HG03342 (cell line): Measurements from ENCODE around the gene MPHOSPH6.
"Not testable (repeated sequence)": the region's sequence is repeated elsewhere in the genome, so short reads cannot be mapped to it uniquely, and the experiment has no call there.

ENCODE experiments used
- ATAC-seq: cut with Tn5 transposase; IDR thresholded peaks from one replicate; pipeline ENCODE4 v1.9.1; 2021; ENCODE audit warnings: mild to moderate bottlenecking, moderate library complexity; ENCODE audit not compliant: unreplicated experiment

MPHOSPH6 gene, protein sequence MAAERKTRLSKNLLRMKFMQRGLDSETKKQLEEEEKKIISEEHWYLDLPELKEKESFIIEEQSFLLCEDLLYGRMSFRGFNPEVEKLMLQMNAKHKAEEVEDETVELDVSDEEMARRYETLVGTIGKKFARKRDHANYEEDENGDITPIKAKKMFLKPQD

DNA sequence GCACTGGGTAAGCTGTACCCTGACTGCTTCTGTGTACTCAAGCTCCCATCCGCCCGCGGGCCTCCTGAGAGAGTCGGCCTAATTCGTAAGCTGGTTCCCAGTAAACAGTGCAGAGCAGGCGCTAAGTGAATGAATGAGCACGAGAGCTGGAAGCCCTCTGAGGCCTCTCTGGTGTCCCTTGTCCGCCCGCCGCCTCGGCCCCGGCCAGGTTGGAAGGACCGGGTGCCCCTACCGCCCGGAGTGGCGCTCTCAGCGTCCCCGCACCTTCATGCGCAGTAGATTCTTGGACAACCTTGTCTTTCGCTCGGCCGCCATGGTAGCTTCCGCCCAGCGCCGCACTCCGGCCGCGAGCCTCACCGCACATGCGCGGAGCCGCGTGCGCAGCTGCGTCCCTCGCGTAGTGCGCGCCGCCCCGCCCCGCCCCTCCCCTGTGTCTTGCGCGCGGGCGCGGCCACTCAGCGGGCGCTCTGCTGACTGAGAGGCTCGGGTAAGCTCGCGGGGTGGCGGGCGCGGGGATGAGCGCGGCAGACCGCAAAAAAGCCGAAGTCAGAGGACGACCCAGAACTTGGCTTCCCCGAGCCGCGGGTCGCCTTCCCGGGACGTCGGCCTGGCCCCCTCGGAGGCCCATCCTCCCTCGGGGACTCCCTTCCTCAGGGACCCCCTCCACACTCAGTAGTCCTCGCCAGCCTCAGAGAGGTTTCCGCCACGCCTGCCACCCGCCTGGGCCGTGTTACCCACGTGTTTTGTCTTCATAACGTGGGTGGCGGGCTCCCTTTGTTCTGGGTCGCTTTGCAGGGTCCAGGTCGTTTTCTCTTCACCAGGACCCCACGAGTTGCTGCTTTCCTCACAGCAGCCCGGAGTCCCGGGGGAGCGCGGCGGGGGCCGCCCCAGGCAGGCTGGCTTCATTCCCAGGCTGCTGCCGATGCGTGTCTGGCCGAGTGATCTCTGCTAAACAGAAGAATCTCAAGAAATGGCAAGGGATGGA, at the start of gene MPHOSPH6:
Gene MPHOSPH6 (minus strand): TSS at position 364 of the 985 bp plus-strand sequence. CDS start 49 bp downstream, at position 315.
- ATAC-seq: peak; percentile 93

DNA sequence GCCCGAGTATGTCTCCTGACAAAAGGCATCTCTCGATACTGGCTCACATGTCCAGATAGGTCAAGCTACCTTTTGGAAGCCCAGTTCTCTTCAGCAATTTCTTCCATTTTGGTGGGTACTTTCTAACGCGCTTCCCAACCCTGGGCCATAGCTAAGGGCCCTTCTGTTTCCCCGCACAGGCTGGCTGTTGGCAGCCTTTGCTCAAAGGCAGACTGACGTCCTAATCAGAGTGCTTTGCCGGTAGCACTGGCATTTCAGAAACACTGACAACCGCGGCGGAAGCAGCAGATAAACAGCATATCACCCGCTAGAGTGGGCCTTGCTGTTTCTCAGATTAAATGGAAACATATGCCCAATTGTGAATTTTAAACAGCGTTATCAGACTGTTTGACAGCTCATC, 49.3 kb upstream of the MPHOSPH6 start:
- no peak for ATAC-seq

- not testable (repeated sequence) for ATAC-seq
Measured at GRCh38 chr16:82209314-82209713, 39.3 kb upstream of the MPHOSPH6 start.

GRCh38 chr16:82203198-82203597, 33.2 kb upstream of the MPHOSPH6 start:
- no peak for ATAC-seq

DNA sequence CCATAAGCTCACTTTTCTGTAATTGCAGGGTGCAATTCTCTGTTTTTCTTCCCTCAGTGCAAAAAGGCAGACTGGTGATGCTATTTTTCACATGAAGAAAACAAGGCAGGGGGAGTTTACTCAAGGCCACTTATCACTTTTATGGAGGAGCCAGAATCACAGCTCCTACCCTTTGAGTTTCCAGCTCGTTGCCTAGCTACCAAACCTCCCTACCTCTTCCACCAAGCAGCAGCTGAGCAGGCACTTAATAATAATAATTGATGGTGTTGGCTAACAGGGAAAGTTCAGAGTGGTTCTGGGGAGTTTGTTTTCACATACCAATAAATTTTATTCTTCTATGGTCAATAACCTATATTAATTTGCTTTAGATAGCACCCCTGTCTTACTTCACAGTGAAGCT, 31.9 kb upstream of the MPHOSPH6 start:
- no peak for ATAC-seq

GRCh38 chr16:82201351-82201750, 31.3 kb upstream of the MPHOSPH6 start:
- no peak for ATAC-seq

DNA sequence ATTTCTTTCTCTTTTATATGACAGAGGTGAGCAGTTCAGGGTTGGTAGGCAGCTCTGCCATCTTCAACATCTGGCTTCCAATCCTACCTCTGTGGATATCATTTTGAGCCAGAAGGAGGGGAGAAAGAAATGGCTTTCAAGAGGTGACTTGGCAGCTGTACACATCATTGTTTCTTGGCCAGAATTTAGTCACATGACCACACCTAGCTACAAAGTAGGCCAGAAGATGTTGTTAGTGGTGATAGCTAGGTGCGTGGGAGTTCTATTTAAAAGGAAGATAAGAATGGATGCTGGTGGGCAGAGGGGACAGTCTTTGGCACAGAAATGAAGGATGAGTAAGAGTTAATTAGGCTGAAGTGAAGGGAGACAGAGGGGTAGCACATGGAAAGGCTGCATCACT, 29.2 kb upstream of the MPHOSPH6 start:
- ATAC-seq: no peak

DNA sequence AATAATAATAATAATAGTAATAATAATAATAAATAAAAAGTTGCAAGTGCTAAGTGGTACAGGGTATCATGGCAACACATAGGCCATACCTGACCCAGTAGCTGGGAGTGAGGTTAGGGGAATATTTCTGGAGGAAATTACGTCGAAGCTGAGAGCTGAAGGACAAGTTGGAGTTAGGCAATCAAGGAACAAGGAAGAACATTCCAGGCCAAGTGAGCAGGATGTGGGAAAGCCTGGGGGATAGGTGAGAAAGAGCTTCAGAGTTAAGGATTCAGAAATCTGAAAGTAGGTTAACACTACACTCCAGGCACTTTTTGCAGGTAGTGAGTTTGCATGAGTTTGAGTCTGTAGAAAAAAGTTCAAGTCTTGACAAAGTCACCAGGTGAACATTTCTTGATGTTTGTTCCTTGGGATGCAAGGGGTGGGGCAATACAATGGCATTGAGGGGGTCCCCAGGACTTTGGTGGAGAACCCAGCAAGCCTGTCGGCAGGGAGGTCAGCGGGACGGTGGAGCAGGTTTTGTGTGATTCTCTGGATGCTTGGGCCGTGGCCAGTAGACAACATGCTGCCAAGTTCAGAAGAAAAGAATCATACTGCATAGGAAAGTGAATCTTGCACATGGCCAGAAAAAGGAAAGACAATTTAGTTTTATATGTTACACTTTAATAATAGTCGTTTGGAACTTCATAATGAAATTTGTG, 27.7 kb upstream of the MPHOSPH6 start:
- no peak for ATAC-seq

- ATAC-seq: no peak
Measured at GRCh38 chr16:82195917-82196494, 26.0 kb upstream of the MPHOSPH6 start.

- no peak for ATAC-seq
Measured at GRCh38 chr16:82194086-82194485, 24.1 kb upstream of the MPHOSPH6 start.

GRCh38 chr16:82192665-82193064, 22.6 kb upstream of the MPHOSPH6 start:
- ATAC-seq: no peak

- no peak for ATAC-seq
Measured at GRCh38 chr16:82190386-82190785, 20.4 kb upstream of the MPHOSPH6 start.

- ATAC-seq: no peak
Measured at GRCh38 chr16:82187829-82188228, 17.8 kb upstream of the MPHOSPH6 start.

GRCh38 chr16:82185012-82185411, 15.0 kb upstream of the MPHOSPH6 start:
- no peak for ATAC-seq

GRCh38 chr16:82184213-82184612, 14.2 kb upstream of the MPHOSPH6 start:
- ATAC-seq: no peak

DNA sequence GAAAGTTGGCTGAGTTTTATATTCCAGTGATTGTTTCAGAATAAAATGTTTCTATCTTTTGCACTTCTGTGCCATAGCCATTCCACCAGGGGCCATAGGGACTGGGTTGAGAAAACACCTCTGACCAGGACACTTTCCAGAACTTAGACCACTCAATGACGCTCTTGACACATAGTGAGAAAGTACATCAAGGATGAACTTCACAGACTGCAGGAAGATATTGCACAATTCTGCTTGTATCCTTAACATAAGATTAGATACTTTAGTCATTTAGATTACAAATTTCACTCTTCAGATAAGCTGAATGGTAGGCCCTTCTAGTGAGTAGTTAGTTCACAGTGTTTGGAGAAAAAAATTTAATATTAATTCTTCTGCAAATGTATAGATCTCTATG, 13.0 kb upstream of the MPHOSPH6 start:
- ATAC-seq: no peak

DNA sequence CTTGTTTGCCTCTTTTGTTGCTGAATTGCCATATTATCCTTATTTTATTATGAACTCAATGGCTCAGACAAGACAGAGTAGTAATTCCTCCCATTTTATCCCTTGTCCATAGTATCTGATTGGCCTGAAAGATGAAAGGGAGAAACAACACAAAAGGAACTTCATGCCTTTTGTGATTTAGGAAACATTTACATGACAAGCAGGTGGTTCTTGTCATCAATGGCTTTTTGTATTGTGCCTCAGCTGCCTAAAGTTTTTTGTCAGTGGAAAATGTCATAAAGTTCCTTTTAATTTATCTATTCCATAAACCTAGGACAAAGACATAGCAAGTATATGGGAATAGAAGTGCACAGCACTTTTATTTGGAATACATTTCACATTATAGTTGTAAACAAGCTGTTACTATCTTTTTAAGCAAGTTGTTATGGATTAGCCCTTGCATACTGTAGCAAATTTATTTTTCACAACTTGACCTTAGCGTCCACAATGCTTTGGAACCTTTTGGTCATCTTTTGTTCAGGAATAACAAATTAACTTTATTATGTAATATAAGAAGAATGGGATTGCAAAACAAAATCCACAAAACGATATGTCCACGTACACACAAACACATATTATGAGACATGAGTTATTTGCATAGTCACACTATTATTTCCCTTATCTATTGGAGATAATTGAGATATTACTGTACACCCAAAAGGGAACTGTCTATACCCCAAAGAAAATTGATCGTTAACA, 12.4 kb upstream of the MPHOSPH6 start:
- no peak for ATAC-seq

GRCh38 chr16:82181461-82182185, 11.6 kb upstream of the MPHOSPH6 start:
- no peak for ATAC-seq

DNA sequence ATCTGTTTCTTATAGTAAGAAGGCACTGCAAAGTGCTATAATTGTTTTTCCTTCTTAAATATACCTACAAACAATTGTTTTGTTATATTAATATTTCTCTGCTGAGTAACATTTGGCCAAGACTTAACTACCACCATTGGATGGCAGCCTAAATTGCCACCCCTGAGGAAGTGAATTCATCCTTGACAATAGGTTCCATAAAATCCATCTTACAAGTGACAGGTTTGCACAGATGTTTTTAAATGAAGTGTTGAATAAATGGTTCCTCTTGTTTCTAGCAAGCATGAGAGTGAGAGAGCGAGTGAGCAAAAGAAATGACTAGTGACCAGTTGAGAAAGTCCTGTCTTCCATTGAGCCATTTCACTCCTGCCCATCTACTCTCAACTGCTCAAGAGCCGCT, 8.3 kb upstream of the MPHOSPH6 start:
- ATAC-seq: no peak

GRCh38 chr16:82177555-82177954, 7.5 kb upstream of the MPHOSPH6 start:
- ATAC-seq: no peak
